ENCODE results near the gene TPP1. TPM values are rescaled to one million over a fixed set of nuclear protein-coding genes. Genes with fewer than 3 reads are reported as not detected.

The TPP1 gene
- total and polyA plus RNA-seq, 8 donors = 60.3 to 264 (median 70.0) TPM

GRCh38 chr11:6625832-6626420 is 6.7 kb upstream of the TPP1 start:
- no peak overlapping the region for H3K27ac ChIP-seq
- no peak for ATAC-seq
- H3K9me3 ChIP-seq = no peaks in the 10 kb centered on the region
- no peaks in the 10 kb centered on the region for H3K27me3 ChIP-seq
- intact Hi-C loops (cut with DNase I) = no loop called here
- no peak overlapping the region for H3K4me3 ChIP-seq
- DNase-seq = no peak
- no peaks in the 10 kb centered on the region for H3K4me1 ChIP-seq
- TF ChIP-seq, protein P1, sequence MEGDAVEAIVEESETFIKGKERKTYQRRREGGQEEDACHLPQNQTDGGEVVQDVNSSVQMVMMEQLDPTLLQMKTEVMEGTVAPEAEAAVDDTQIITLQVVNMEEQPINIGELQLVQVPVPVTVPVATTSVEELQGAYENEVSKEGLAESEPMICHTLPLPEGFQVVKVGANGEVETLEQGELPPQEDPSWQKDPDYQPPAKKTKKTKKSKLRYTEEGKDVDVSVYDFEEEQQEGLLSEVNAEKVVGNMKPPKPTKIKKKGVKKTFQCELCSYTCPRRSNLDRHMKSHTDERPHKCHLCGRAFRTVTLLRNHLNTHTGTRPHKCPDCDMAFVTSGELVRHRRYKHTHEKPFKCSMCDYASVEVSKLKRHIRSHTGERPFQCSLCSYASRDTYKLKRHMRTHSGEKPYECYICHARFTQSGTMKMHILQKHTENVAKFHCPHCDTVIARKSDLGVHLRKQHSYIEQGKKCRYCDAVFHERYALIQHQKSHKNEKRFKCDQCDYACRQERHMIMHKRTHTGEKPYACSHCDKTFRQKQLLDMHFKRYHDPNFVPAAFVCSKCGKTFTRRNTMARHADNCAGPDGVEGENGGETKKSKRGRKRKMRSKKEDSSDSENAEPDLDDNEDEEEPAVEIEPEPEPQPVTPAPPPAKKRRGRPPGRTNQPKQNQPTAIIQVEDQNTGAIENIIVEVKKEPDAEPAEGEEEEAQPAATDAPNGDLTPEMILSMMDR (IDR thresholded peaks at IDR 0.05) = no peak
- H3K36me3 ChIP-seq = peaks cover 0 to 56% of the 10 kb centered on the region in 2 donors

GRCh38 chr11:6625156-6625831 is 6.1 kb upstream of the TPP1 start:
- H3K4me3 ChIP-seq = no peak overlapping the region
- intact Hi-C loops (cut with DNase I) = no loop called here
- TF ChIP-seq, protein P1 (IDR thresholded peaks at IDR 0.05) = no peak
- H3K4me1 ChIP-seq = peaks cover 0 to 1% of the 10 kb centered on the region in 2 donors
- ATAC-seq = no peak
- no peaks in the 10 kb centered on the region for H3K27me3 ChIP-seq
- H3K27ac ChIP-seq = no peak overlapping the region
- H3K9me3 ChIP-seq = no peaks in the 10 kb centered on the region
- peaks cover 0 to 52% of the 10 kb centered on the region in 2 donors for H3K36me3 ChIP-seq
- DNase-seq = no peak

DNA sequence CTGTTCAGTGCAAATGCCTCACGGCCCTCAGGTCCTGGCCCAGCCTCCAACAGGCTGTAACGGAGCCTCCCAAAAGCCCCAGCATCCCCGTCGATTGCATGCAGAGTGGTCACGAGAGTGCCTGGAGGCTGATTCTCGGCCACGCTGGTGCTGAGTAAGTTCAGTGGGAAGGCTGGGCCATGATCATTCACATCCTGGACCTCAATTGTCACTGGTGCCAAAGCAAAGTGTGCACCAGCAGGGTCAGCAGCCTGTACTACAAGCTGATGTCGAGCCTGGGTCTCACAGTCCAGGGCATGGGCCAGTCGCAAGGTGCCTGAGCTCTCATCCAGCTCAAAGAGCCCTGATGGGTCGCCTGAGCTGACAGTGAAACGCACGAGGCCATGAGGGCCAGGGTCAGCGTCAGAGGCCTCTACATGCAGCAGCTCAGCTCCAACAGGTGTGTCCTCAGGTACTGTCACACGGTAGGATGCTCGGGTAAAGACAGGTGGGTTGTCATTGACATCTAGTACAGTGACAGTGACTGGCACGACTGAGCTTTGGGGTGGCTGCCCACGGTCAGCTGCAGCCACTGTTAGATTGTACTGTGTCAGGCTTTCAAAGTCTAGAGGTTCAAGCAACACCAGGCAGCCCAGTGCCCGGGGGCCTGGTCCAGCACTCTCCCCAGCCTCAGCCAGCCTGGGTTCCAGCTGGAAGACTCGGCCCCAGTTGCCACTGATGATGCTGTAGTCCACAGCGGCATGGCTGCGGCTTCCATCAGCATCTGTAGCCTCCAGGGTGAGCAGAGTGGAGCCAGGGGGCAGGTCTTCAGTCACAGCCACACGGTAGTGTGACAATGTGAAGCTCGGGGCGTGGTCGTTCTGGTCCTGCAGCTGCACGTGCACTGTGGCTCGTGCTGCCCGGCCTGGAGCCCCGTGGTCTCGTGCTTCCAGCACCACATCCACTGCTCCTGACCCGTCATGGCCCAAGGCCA is 4.5 kb upstream of the TPP1 start:
- DNase-seq (peak in 2 of 4 donors; percentile 27 to 65), ATAC-seq (no peak)
- intact Hi-C loops (cut with DNase I) = no loop called here
- Histone ChIP-seq H3K4me1 (peaks cover 4 to 11% of the 10 kb centered on the region in 2 donors), H3K4me3 (no peak overlapping the region), H3K9me3 (no peaks in the 10 kb centered on the region), H3K36me3 (peaks cover 0 to 40% of the 10 kb centered on the region in 2 donors), H3K27me3 (no peaks in the 10 kb centered on the region), H3K27ac (no peak overlapping the region)
- TF ChIP-seq, protein P1 (IDR thresholded peaks at IDR 0.05) = no peak

DNA sequence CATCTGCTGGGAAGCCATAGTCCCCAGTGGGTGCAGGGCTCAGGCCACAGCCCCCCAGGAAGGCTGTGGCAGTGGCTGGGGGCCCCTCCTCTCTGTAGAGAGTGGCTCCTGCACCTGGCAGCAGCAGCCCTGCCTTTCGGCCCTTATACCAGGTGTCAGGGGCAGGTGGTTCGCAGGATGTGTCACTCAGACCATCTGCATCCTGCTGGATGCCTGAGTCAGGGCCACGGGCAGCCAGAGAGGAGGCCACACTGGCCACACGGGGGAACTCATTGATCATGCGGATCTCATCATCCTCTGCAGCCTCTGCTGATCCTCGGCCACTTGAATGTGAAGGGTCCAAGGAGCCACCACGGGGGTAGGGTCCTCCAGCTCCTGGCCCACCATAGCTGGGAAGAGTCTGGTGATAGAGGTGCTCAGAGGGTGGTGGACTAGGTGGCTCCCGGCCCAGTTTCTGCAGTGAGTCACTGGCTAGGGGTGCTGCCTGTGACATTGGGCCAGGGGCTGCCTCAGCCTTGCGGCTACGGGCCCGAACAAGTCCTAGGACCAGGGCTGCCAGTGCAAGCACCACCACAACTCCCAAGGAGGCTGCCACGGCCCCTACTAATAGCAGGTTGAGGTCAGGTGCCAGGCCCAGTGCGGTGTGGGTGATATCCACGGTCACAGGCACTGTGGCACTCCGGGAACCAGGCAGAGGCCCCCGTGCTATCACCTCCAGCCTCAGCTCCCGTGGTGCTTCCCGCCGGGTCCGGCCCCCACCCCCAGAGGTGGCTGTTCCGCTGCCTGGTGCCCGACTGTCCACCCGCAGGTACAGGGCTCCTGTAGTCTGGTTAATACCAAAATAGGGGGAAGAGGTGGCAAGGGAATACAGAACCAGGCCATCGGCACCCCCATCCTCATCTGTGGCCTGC is 3.3 kb upstream of the TPP1 start:
- H3K36me3 ChIP-seq = peaks cover 0 to 40% of the 10 kb centered on the region in 2 donors
- no peak overlapping the region for H3K27ac ChIP-seq
- TF ChIP-seq, protein P1 (IDR thresholded peaks at IDR 0.05) = no peak
- DNase-seq = peak in 2 of 4 donors; percentile 25 to 67
- H3K27me3 ChIP-seq = no peaks in the 10 kb centered on the region
- no peak overlapping the region for H3K4me3 ChIP-seq
- peaks cover 13 to 21% of the 10 kb centered on the region in 2 donors for H3K4me1 ChIP-seq
- ATAC-seq = no peak
- intact Hi-C loops (cut with DNase I) = no loop called here
- H3K9me3 ChIP-seq = no peaks in the 10 kb centered on the region

Data from left lung (tissue), 10 donors.